Measurements from ENCODE around the gene LIMS2.

DNA sequence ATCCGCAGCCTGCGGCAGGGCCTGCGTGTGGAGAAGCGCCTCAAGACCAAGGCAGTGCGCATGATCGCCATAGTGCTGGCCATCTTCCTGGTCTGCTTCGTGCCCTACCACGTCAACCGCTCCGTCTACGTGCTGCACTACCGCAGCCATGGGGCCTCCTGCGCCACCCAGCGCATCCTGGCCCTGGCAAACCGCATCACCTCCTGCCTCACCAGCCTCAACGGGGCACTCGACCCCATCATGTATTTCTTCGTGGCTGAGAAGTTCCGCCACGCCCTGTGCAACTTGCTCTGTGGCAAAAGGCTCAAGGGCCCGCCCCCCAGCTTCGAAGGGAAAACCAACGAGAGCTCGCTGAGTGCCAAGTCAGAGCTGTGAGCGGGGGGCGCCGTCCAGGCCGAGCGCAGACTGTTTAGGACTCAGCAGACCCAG, 23.9 kb downstream of the LIMS2 start:
- TF ChIP-seq, protein P1, sequence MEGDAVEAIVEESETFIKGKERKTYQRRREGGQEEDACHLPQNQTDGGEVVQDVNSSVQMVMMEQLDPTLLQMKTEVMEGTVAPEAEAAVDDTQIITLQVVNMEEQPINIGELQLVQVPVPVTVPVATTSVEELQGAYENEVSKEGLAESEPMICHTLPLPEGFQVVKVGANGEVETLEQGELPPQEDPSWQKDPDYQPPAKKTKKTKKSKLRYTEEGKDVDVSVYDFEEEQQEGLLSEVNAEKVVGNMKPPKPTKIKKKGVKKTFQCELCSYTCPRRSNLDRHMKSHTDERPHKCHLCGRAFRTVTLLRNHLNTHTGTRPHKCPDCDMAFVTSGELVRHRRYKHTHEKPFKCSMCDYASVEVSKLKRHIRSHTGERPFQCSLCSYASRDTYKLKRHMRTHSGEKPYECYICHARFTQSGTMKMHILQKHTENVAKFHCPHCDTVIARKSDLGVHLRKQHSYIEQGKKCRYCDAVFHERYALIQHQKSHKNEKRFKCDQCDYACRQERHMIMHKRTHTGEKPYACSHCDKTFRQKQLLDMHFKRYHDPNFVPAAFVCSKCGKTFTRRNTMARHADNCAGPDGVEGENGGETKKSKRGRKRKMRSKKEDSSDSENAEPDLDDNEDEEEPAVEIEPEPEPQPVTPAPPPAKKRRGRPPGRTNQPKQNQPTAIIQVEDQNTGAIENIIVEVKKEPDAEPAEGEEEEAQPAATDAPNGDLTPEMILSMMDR (IDR thresholded peaks at IDR 0.05): no peak
- no peak for TF ChIP-seq POLR2A (IDR thresholded peaks at IDR 0.05)

All from right lobe of liver (tissue), 4 donors.